ENCODE data around the gene TRAPPC3.
"Not testable (repeated sequence)": the region's sequence is repeated elsewhere in the genome, so short reads cannot be mapped to it uniquely, and the experiment has no call there.

TRAPPC3 gene

DNA sequence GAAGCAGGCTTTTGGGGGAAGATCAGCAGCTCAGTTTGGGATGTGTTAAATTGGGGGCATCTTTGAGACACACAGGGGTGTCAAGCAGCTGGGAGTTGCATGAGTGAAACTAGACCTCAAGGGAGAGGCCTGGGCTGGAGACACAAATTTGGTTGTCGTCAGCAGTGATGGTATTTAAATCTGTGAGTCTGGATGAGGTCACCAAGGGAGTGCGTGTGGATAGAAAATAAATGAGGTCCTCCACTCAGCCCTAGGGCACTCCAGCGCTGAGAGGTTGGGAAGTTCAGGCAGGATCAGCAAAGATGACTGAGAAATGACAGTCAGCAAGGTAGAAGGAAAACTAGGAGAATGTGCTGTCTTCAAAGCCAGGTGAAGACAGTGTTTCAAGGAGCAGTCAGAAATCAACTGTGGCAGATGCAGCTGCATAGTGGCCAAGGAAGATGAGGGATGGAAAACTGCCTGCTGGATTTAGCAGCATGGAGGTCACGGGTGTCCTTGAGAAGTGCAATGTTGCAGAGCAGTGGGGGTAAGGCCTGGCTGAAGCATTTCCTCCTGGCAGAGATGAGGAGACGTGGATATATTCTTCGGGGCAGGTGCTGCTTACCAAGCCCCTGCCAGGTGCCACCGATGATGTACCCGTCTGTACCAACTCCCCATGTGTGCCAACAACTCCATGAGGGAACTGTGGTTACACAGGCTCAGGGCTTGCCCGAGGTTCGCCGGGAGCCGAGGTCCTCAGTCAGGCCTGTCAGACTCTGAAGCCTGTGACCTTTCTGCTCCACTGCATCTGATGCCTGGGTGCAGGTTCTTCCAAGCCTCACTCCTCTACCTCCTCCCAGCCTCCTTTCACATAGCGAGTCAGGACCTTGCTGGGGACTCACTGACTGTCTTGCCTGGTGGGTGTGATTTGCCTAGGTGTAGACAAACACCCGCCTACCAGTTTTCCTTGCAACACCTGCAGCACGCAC, 17.9 kb upstream of the TRAPPC3 start:
- DNase-seq (ENCODE audit: low read depth in 2 of 2), result no peak

- DNase-seq (ENCODE audit: low read depth in 2 of 2), result no peak
These were observed 16.9 kb upstream of the TRAPPC3 start for GRCh38 chr1:36166136-36166535.

DNA sequence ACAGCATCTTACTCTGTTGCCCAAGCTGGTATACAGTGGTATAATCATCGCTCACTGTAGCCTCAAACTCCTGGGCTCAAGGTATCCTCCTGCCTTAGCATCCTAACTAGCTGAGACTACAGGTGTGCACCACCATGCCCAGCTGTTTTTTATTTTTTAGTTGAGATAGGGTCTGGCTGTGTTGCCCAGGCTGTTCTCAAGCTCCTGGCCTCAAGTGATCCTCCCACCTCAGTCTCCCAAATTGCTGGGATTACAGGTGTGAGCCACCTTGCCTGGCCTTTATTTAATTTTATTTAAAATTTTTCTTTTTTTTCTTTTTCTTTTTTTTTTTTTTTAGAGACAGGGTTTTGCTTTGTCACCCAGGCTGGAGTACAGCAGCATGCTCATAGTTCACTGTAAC, 15.9 kb upstream of the TRAPPC3 start:
- DNase-seq (ENCODE audit: low read depth in 2 of 2), result no peak

- no peak for DNase-seq (ENCODE audit: low read depth in 2 of 2)
These were observed 15.1 kb upstream of the TRAPPC3 start for GRCh38 chr1:36164361-36164760.

DNA sequence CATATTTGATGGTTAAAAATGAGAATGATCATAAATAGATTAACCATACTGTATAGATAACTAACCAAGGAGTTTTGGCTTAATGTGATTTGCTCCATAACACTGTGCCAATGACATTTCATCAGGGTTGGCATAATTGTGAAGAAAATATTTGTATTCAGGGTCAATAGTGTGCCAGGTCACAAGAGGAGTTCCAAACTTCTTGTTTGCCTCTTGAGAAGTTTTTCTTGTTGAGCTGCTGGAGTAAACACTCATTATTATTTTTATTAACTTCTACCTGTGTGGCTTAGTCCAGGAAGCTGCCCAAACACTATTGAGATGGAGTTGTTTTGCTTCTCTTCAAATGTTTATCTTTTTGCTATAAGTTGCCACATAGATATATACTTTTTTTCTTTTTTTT, 14.1 kb upstream of the TRAPPC3 start:
- DNase-seq (ENCODE audit: low read depth in 2 of 2), result no peak

DNA sequence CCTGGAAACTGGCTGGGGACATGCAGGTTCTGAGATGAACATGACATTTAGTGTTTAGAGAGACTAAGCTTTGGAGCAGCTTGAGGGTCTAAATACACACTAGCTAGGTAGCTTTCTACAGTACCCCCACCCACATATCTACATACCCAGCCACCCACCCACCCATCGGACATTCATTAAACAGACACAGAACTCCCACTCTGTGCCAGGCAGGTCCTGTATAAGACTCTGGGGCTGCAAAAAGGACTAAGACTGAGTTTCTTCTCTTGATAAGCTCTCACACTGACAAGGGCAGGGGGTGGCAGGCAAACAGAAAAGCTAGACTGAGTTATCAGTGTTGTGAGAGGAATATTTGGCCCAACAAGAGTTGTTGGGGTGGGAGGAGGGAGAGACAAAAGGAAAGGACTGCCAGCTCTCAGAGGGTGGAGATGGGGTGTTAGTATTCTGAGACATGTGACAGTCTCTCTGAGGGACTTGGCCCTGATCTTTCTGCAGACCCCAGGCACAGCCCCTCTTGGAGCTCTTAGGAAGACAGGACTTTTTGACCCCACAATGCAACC, 13.5 kb upstream of the TRAPPC3 start:
- DNase-seq (ENCODE audit: low read depth in 2 of 2), result no peak

DNA sequence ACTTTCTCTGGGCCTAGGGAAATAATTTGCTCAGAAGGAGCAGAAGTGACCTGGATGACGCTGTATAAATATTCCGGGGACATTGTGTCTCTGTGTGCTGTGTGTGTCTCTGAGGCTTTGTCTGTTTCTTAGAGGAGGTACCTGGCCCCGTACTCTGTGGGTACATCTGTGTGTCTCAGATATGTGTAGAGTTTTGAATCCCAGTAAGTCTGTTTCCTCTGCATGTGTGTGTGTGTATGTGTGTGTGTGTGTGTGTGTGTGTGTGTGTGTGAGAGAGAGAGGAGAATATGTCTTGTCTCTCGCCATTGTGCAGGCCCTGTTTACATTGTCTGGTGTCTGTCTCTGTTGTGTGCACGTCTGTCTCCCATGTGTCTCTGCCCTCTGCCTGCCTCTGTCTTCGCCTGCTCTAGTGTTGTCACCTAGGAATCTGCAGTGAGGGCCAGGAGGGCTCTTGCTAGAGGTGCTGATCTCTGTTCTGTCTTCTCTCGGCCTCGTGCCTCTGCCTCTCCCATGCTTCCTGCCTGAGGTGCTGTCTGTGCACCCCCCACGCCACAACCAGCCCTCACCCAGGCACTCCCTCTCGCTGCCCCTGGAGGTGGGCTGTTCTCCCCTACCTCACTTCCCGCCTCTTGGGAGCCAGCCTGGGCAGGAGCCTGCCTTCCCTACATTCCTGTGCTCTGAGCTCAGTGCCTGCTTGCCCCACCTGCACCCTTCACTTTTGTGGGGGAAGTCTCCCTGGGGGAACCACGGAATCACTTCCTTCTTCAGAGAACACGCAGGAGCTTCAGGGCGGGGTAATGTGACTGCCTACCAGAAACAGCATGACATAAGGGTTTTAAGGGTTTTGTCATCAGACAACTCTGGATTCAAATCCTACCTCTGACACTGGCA, 12.6 kb upstream of the TRAPPC3 start:
- no peak for DNase-seq (ENCODE audit: low read depth in 2 of 2)

DNA sequence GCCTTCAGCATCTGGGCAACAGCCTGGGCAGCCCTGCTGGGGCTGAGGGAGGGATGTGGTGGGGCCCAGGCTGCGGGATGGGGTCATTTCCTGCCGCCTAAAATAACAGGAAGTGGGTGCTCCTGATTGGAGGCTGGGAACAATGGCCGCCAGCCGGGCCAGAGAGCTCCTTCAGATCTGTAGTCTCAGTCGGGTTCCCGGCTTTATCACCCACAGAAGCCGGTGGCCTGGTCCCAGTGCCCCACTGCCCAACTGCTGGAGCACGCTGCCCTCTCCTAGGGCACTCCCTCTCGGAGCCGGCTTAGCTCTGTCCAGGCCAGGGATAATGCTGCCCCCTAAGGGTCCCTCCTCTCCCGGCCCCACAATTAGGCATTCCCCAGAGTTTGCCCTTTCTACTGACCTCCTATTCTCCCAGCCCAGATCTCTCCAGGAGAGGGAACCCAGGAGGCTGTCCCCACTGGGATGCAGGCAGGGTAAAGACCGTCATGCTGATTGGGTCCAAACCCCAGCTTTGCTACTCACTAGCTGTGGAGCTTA, 11.7 kb upstream of the TRAPPC3 start:
- no peak for DNase-seq (ENCODE audit: low read depth in 2 of 2)

GRCh38 chr1:36160388-36160948, 11.2 kb upstream of the TRAPPC3 start:
- DNase-seq (ENCODE audit: low read depth in 2 of 2), result no peak

- DNase-seq (ENCODE audit: low read depth in 2 of 2), result no peak
These were observed 10.5 kb upstream of the TRAPPC3 start for GRCh38 chr1:36159614-36160387.

DNA sequence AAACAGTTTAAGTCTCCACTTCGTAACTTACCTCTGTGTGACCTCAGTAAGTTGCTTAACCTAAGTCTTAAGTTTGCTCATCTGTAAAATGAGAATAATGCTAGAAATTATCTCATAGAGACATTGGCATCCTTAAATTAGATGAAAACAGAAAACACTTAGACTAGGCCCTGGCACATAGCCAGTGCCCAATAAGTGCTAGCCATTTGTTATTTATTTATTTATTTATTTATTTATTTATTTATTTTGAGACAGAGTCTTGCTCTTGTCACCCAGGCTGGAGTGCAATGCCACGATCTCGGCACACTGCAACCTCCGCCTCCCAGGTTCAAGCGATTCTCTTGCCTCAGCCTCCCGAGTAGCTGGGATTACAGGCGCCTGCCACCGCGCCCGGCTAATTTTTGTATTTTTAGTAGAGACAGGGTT, 9.6 kb upstream of the TRAPPC3 start:
- DNase-seq (ENCODE audit: low read depth in 2 of 2), result not testable (repeated sequence)

GRCh38 chr1:36157973-36158826, 8.9 kb upstream of the TRAPPC3 start:
- no peak for DNase-seq (ENCODE audit: low read depth in 2 of 2)

DNA sequence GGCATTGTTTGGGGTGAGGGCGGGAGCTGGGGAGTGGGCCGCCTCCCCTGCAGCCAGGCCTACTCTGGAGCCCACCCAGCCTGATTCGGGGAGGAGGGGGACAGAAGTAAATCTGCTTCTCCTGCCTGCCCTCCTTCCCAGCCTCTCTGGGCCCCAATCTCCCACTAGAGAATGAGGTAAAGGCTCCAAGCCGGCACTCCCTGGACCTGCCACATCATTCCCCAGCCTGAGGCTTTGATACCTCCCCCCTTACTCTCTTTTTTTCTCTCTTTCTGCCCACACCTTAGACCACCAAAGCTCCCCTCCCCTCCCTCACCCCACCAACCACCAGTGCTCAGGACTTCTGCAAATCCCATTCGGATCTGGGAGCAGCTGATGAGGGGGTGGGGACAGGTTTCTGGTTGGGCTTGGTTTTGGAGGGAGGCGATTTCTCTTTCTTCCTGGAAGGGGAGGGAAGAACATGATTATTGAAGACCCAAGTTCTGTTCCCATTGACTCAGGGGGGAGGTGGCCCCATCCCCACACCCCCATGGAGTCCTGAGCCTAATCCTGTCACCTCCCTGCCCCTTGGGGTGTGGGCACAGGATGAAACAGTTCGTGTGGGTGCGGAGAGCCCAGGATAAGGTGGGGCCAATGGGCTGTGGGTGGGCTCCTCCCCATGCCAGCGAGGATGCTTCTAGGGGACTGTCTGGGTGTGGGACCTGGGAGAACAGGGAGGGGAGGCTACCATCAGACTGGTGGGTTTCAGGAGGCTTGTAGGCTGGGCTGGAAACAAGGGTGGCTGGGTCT, 8.0 kb upstream of the TRAPPC3 start:
- no peak for DNase-seq (ENCODE audit: low read depth in 2 of 2)

GRCh38 chr1:36156329-36157114, 7.2 kb upstream of the TRAPPC3 start:
- DNase-seq (ENCODE audit: low read depth in 2 of 2), result no peak

DNA sequence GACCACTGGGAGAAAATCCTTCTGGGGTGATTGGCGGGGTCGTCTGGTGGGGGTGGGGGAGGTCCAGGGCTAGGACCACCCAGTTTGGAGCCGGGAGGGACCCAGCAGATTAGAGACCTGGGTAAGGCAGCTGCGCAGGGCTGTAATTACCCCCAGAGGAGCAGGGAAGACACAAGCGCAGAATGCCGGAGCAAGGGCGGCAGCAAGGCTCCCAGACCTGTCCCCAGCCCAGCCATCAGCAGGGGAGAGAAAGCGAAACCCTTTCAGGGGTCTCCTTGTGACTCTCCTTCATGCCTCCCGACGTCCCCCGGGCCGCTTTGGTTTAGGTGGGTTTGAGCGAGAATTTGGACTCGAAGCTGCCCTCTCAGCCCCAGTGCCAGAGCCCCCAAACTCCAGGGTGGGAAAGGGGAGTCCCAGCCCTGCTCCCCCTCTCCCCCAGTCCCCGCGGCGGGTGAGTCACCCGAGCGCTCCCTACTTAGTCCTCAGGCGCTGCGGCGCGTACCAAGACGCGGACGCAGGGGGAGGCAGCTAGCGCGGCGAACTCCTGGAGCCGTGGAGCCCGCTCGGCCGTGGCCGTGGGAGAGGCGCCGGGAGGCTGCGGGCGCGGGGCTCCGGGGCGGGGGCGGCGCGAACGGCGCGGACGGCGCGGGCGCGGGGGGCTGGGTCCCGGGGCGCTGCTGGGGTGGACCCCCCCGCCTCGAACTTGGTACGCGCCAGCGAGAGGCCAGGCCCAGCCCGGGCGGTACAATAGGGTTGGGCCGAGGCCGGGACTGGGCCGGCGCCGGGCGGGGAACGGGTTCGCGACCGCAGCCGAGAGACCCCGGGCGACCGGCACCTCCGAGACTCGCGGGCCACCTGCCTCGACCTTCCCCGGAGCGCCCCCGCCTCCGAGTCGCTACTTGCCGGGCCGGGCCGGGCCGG, 6.4 kb upstream of the TRAPPC3 start, which contains the start of gene MAP7D1:
Gene MAP7D1 (plus strand): TSS at position 753 of the 921 bp plus-strand sequence. CDS start 258 bp downstream, outside the sequence.
- peak; percentile 63 to 69 for DNase-seq (ENCODE audit: low read depth in 2 of 2)

- no peak for DNase-seq (ENCODE audit: low read depth in 2 of 2)
These were observed 5.6 kb upstream of the TRAPPC3 start for GRCh38 chr1:36154765-36155407.

Measured in activated CD8-positive, alpha-beta memory T cell treated with anti-CD3 and anti-CD28 coated beads for 4 hours (primary cell).